Heart right ventricle (tissue), 16 donors: ENCODE data around the gene VAC14. TPM values are rescaled to one million over a fixed set of nuclear protein-coding genes. Genes with fewer than 3 reads are reported as not detected.
A peak's percentile ranks its signal among the peaks of the same experiment; 100 is the strongest.

Experiments
- ATAC-seq, 8 donors: fragments of 200-7000 bp; cut with Tn5 transposase; one replicate each; pipeline ENCODE4 v1.9.1; 2020; ENCODE audit warnings: mild to moderate bottlenecking in 8 of 8, moderate library complexity in 8 of 8, moderate number of reproducible peaks in 1 of 8
- DNase-seq, 2 donors: peaks; one replicate each; pipeline ENCODE4 v3.0.0-alpha.2; 2020
- H3K27ac ChIP-seq, 10 donors: fragments of 200-600 bp; sonication (generic) in 2 of 10; one replicate each; pipeline versions ENCODE4 v1.5.0 to v1.8.0; 2020 to 2022; ENCODE audit warnings: mild to moderate bottlenecking in 3 of 10
- H3K27me3 ChIP-seq, 7 donors: fragments of 200-600 bp; one replicate each; pipeline ENCODE4 v1.8.0; 2021 to 2022; ENCODE audit warnings: mild to moderate bottlenecking in 2 of 7
- H3K36me3 ChIP-seq, 9 donors: fragments of 200-600 bp; sonication (generic) in 1 of 9; one replicate each; pipeline versions ENCODE4 v1.5.0 to v1.8.0; 2020 to 2022; ENCODE audit warnings: mild to moderate bottlenecking in 2 of 9
- H3K4me1 ChIP-seq, 9 donors: fragments of 200-600 bp; sonication (generic) in 1 of 9; one replicate each; pipeline versions ENCODE4 v1.5.0 to v1.8.0; 2020 to 2022; ENCODE audit warnings: mild to moderate bottlenecking in 4 of 9
- H3K4me3 ChIP-seq, 10 donors: fragments of 200-600 bp; sonication (generic) in 2 of 10; one replicate each; pipeline versions ENCODE4 v1.5.0 to v1.8.0; 2020 to 2022; ENCODE audit warnings: mild to moderate bottlenecking in 7 of 10, moderate library complexity in 2 of 10
- H3K9me3 ChIP-seq, 11 donors: fragments of 200-600 bp in 10 of 11; sonication (generic) in 2 of 11; one replicate each; pipeline versions ENCODE4 v1.5.0 to v1.8.0; 2013 to 2022; ENCODE audit warnings: mild to moderate bottlenecking in 2 of 11, control low read depth in 1 of 11, moderate library complexity in 1 of 11
- WGBS, 2 donors: extraction: QIAGEN DNeasy Blood & Tissue Kit; methylation state at CpG; one replicate each; pipeline ENCODE4 v1.1.7; 2013; ENCODE audit warnings: inconsistent platforms in 1 of 2; 5-methylcytosine and 5-hydroxymethylcytosine counted together
- intact Hi-C, 10 donors: fragments of 100-400 bp; cut with DNase I; formaldehyde crosslinking; loops; one replicate each; pipeline versions ENCODE4 v1.11.1 to v1.14.2; 2022
- polyA plus RNA-seq, 2 donors: library from polyadenylated mRNA; stranded (reverse); fragments of 200-250 nt; gene quantifications; one replicate each; pipeline ENCODE4 v1.2.3, GENCODE V29; 2013
- total RNA-seq, 10 donors: library from RNA; stranded (reverse); fragmentation: NEBNext Ultra II Directional in 3 of 10; extraction: Animal tissue kit (Norgen Biotek cat#: 25700) in 3 of 10; gene quantifications; one replicate each; pipeline versions ENCODE4 v1.2.1 to v1.2.4, GENCODE V29; 2021 to 2023
- TF ChIP-seq, protein P1 (sequence below), 9 donors: fragments of 200-600 bp; sonication (generic) in 2 of 9; IDR thresholded peaks; one replicate each; pipeline versions ENCODE4 v1.5.0 to v1.8.0; 2021 to 2022; ENCODE audit warnings: antibody characterized with exemption in 9 of 9, mild to moderate bottlenecking in 5 of 9, moderate library complexity in 1 of 9
- donor health status: Arrhythmogenic right ventricular cardiomyopathy.
- donor health status: ischemic (EF 13 %, LVEDD 7.1; RV severe dilation, severe dysfunction).
- donor health status: healthy with polysubstance abuse.
- donor health status: DM: no; HTN: yes; CAD: no.
- donor health status: DM: no; HTN: no; CAD: no.
- donor health status: ischemic (EF 25% LVEDD 6.9; RV normal size, moderate dysfunction).
- donor health status: ischemic (EF 25% LVEDD 5.7; RV mildly dilated, moderate dysfunction).
- donor health status: healthy.
- donor health status: DM: yes; HTN: yes; CAD: no.
- donor health status: Ischemic cardiomyopathy.
- donor health status: ischemic (EF 35%, LVEDD 5.7; RV mildly dilated, moderate dysfunction).
- donor health status: nonischemic (EF 11% LVEDD 7.7; RV severe dilation, severe dysfunction).
- donor health status: DM: yes; HTN: yes; CAD: no.
- donor health status: PGD.
- donor health status: ischemic (EF 29% LVEDD 5.4; RV normal size, mild dysfunction).
- donor health status: nonischemic (EF 23%, LVEDD 6.1; RV moderate dilation, normal function).

VAC14 gene
- total and polyA plus RNA-seq, 12 donors = 19.2 to 43.7 (median 23.2) TPM

DNA sequence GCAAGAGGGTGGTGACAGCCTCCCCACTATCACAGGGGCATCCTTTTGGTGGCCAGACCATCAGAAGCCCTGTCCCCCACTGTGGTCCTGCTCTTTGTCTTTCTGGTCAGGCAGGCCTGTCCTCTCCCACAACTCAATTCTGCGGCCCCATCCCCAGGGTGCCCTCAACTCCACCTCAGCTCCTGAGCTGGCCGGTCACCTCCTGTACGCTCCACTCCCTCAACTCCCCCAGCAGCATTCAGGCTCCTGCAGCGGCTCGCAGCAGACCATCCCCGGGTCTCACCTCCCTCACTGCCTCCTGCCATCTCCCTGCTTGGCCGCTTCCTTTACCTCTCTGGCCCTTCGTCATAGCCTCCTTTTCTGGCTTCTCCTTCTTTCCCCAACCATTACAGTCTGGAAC is 71.7 kb downstream of the VAC14 start:
- Histone ChIP-seq H3K4me1 (peaks cover 19 to 67% (median 38%) of the 10 kb centered on the region in 9 donors), H3K27ac (no peak overlapping the region), H3K9me3 (no peaks in the 10 kb centered on the region), H3K27me3 (no peaks in the 10 kb centered on the region), H3K4me3 (no peak overlapping the region), H3K36me3 (peaks cover 0 to 33% (median 0%) of the 10 kb centered on the region in 9 donors)
- 97 to 100% methylated on average over 8 of the region's 8 CpGs for WGBS, 2 donors
- intact Hi-C loops = no loop called here
- TF ChIP-seq, protein P1, sequence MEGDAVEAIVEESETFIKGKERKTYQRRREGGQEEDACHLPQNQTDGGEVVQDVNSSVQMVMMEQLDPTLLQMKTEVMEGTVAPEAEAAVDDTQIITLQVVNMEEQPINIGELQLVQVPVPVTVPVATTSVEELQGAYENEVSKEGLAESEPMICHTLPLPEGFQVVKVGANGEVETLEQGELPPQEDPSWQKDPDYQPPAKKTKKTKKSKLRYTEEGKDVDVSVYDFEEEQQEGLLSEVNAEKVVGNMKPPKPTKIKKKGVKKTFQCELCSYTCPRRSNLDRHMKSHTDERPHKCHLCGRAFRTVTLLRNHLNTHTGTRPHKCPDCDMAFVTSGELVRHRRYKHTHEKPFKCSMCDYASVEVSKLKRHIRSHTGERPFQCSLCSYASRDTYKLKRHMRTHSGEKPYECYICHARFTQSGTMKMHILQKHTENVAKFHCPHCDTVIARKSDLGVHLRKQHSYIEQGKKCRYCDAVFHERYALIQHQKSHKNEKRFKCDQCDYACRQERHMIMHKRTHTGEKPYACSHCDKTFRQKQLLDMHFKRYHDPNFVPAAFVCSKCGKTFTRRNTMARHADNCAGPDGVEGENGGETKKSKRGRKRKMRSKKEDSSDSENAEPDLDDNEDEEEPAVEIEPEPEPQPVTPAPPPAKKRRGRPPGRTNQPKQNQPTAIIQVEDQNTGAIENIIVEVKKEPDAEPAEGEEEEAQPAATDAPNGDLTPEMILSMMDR (IDR thresholded peaks at IDR 0.05) = no peak
- DNase-seq (no peak), ATAC-seq (no peak)

DNA sequence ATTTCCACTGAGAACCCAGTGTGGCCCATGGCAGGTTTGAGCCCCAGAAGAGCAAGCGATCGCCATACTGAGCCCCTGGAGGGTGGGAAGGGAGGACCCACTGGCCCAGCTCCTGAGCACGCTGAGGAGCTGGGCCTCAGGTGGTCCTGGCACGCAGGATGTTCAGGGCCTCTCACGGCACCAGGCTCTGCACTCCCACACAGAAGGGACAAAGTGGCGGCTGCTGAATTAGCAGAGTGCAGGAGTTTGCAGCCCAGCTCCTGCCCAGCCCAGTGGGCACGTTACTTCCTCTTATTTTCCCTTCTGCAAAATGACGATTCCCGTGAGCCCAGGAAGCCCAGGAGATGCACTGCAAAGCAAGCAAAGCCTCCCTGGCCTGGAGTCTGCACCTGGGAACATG is 72.8 kb downstream of the VAC14 start:
- TF ChIP-seq, protein P1 (IDR thresholded peaks at IDR 0.05) = no peak
- no peak for DNase-seq
- WGBS, 2 donors = 92 to 97% methylated on average over 9 of the region's 9 CpGs
- H3K36me3 ChIP-seq = peaks cover 0 to 33% (median 0%) of the 10 kb centered on the region in 9 donors
- peaks cover 19 to 68% (median 38%) of the 10 kb centered on the region in 9 donors for H3K4me1 ChIP-seq
- ATAC-seq = no peak
- intact Hi-C loops = no loop called here
- H3K27ac ChIP-seq = peak overlapping the region in 2 of 10 donors; percentile 91 to 96
- H3K27me3 ChIP-seq = no peaks in the 10 kb centered on the region
- no peaks in the 10 kb centered on the region for H3K9me3 ChIP-seq
- H3K4me3 ChIP-seq = no peak overlapping the region

DNA sequence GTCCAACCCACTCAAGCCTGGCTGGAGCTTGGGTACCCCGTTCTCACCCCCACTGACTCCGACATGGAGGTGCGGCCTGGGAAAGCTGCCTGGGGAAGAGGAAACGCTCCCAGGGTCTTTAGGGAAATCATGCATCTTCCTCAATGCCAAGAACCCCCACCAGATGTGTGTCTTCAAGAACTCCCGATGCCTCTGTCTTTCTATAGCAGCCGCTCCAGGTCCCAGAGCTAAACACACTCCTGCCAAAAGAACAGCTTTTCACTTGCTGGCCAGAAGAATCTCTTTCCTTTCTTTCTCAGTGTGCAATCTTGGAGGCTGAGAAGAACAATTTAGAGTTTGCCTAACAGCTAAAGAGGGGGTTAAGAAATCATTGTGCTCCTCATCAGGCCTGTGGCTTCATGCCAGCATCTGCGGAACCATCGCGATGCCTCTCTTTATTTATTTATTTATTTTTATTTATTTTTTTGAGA is 74.0 kb downstream of the VAC14 start:
- no peak overlapping the region for H3K4me3 ChIP-seq
- no peaks in the 10 kb centered on the region for H3K9me3 ChIP-seq
- 53 to 54% methylated on average over 9 of the region's 9 CpGs for WGBS, 2 donors
- intact Hi-C loops = no loop called here
- H3K36me3 ChIP-seq = peaks cover 0 to 30% (median 0%) of the 10 kb centered on the region in 9 donors
- TF ChIP-seq, protein P1 (IDR thresholded peaks at IDR 0.05) = no peak
- peak overlapping the region in 9 of 10 donors; percentile 81 to 96 (median 88) for H3K27ac ChIP-seq
- H3K27me3 ChIP-seq = no peaks in the 10 kb centered on the region
- DNase-seq (peak; percentile 53 to 60), ATAC-seq (peak in 7 of 8 donors; percentile 14 to 41 (median 24))
- peaks cover 19 to 57% (median 38%) of the 10 kb centered on the region in 9 donors for H3K4me1 ChIP-seq

DNA sequence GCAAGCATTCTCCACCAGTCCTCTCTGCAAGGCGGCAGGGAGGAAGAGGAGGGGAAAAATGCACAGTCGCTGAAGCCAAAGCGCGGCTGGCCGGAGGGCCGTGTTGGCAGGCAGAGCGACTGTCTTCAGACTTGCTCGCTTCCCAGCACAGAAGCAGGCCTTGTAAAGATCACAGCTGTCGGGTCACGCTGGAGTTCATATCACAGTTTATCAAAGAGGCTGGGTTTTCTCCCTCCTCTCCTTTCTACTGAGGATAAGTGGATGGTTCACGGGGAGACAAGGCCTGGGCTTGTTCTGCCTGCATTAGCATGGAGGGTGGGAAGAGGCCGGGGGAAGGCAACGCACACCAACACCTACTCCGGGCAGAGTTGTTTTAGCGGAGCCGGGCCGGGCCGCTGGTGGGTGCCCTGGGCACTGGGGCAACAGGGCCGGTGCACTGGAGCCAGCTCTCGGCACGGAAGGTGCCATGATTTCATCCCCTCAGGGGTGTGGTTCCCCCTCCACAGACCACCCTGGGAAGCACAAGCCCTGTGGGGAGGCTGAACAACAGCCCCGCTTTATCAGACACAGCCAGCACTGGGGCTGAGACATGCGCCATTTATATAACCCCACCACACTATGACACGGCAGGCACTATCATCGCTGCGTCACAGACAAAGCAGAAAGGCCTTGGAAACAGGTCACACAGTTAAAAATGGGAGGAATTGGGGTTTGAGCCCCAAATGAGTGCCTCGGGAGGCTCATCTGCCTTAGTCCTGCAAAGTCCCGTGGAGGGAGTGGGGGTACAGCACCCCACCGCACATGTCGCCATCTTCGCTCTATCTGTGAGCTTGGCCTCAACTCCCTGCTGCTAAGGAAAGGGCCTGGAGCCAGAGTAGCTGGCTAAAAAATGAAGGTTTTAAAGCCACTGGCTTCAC is 74.8 kb downstream of the VAC14 start:
- TF ChIP-seq, protein P1 (IDR thresholded peaks at IDR 0.05) = no peak
- WGBS, 2 donors = 45 to 52% methylated on average over 31 of the region's 31 CpGs
- intact Hi-C loops = no loop called here
- Histone ChIP-seq H3K27ac (peak overlapping the region; percentile 81 to 96 (median 88)), H3K27me3 (no peaks in the 10 kb centered on the region), H3K9me3 (no peaks in the 10 kb centered on the region), H3K4me1 (peaks cover 18 to 54% (median 35%) of the 10 kb centered on the region in 9 donors), H3K4me3 (peak overlapping the region in 1 of 10 donors; percentile 0), H3K36me3 (peaks cover 0 to 26% (median 0%) of the 10 kb centered on the region in 9 donors)
- ATAC-seq (peak; percentile 68 to 80 (median 74)), DNase-seq (peak; percentile 73 to 79)
